IMR-90 (cell line): Measurements from ENCODE around the gene DMD. TPM values are rescaled to one million over a fixed set of nuclear protein-coding genes. Genes with fewer than 3 reads are reported as not detected.

Experiments
- ATAC-seq: fragments of 200-7000 bp; cut with Tn5 transposase; 2 replicates; pipeline ENCODE4 v1.9.1; 2020; ENCODE audit warnings: low read depth, mild to moderate bottlenecking, moderate library complexity
- BruUV-seq: library from RNA; stranded (reverse); fragments of 400-500 nt; replicated peaks from 2 replicates; lab custom pipeline; 2021; lab: Mats Ljungman, UMichigan
- CTCF ChIA-PET: fragments of 300-600 bp; formaldehyde crosslinking; extraction: SDS; loops from one replicate; lab custom pipeline; 2021; ENCODE audit warnings: antibody characterized with exemption; lab: Yijun Ruan, JAX
- POLR2A ChIA-PET: fragments of 300-600 bp; sonication (Branson Sonifier 250); formaldehyde crosslinking; loops from one replicate; lab custom pipeline; 2022; ENCODE audit warnings: antibody characterized with exemption; ENCODE audit not compliant: unreplicated experiment; lab: Charles Lee
- DNase-seq: peaks from one replicate; pipeline ENCODE4 v3.0.0; 2013
- H2AFZ ChIP-seq: replicated peaks from 2 replicates; pipeline ENCODE3; 2013; ENCODE audit warnings: low read length, mild to moderate bottlenecking; ENCODE audit not compliant: poor library complexity
- H2AK5ac ChIP-seq: 2 replicates; pipeline ENCODE4 v1.6.1; 2013; ENCODE audit warnings: low read depth, low read length, inconsistent platforms
- H2AK9ac ChIP-seq: replicated peaks from 2 replicates; pipeline ENCODE3; 2013; ENCODE audit warnings: mild to moderate bottlenecking, low read depth, low read length, moderate library complexity; ENCODE audit not compliant: poor library complexity
- H2BK120ac ChIP-seq: 2 replicates; pipeline ENCODE4 v1.6.1; 2013; ENCODE audit warnings: low read depth, low read length, inconsistent platforms
- H2BK15ac ChIP-seq: 3 replicates; pipeline ENCODE4 v1.6.1; 2013; ENCODE audit warnings: low read depth, low read length, inconsistent platforms
- H2BK20ac ChIP-seq: 2 replicates; pipeline ENCODE4 v1.6.1; 2013; ENCODE audit warnings: low read depth, mild to moderate bottlenecking, inconsistent platforms, low read length, moderate library complexity
- H2BK5ac ChIP-seq: 2 replicates; pipeline ENCODE4 v1.6.1; 2013; ENCODE audit warnings: mild to moderate bottlenecking, low read depth, low read length, inconsistent platforms; ENCODE audit not compliant: poor library complexity, severe bottlenecking
- H3K14ac ChIP-seq: replicated peaks from 2 replicates; pipeline ENCODE4 v1.6.1; 2013; ENCODE audit warnings: low read depth, low read length, inconsistent platforms
- H3K18ac ChIP-seq: 2 replicates; pipeline ENCODE4 v1.6.1; 2013; ENCODE audit warnings: low read depth, low read length, control low read depth
- H3K23ac ChIP-seq: 2 replicates; pipeline ENCODE4 v1.6.1; 2013; ENCODE audit warnings: low read depth, low read length, inconsistent platforms
- H3K27ac ChIP-seq: 2 replicates; pipeline ENCODE4 v1.5.1; 2013; ENCODE audit warnings: mild to moderate bottlenecking, control low read depth, low read length; ENCODE audit not compliant: insufficient read depth
- H3K27me3 ChIP-seq: 2 replicates; pipeline ENCODE4 v1.6.1; 2013; ENCODE audit warnings: low read length; ENCODE audit not compliant: control insufficient read depth, insufficient read depth
- H3K36me3 ChIP-seq: 2 replicates; pipeline ENCODE4 v1.6.1; 2013; ENCODE audit warnings: low read length, mixed read lengths; ENCODE audit not compliant: control insufficient read depth, insufficient read depth
- H3K4ac ChIP-seq: 2 replicates; pipeline ENCODE4 v1.6.1; 2013; ENCODE audit warnings: low read depth, low read length, inconsistent platforms
- H3K4me1 ChIP-seq: 2 replicates; pipeline ENCODE4 v1.6.1; 2013; ENCODE audit warnings: low read length, mixed read lengths; ENCODE audit not compliant: control insufficient read depth, insufficient read depth
- H3K4me2 ChIP-seq: 2 replicates; pipeline ENCODE4 v1.6.1; 2013; ENCODE audit warnings: low read depth, mild to moderate bottlenecking, control low read depth, low read length, moderate library complexity
- H3K4me3 ChIP-seq: 2 replicates; pipeline ENCODE4 v1.5.1; 2013; ENCODE audit warnings: low read depth, mild to moderate bottlenecking, control low read depth, low read length, moderate library complexity; ENCODE audit not compliant: insufficient read depth
- H3K56ac ChIP-seq: 2 replicates; pipeline ENCODE4 v1.6.1; 2013; ENCODE audit warnings: low read length, inconsistent platforms; ENCODE audit not compliant: insufficient read depth; ENCODE audit errors: extremely low read depth
- H3K79me1 ChIP-seq, 2 experiments: 2 replicates each; pipeline ENCODE4 v1.6.1; 2013; ENCODE audit warnings: low read length in 2 of 2, inconsistent platforms in 1 of 2, low read depth in 1 of 2
- H3K9ac ChIP-seq: 2 replicates; pipeline ENCODE4 v1.6.1; 2013; ENCODE audit warnings: low read depth, low read length, control low read depth
- H3K9me1 ChIP-seq: 2 replicates; pipeline ENCODE4 v1.6.1; 2013; ENCODE audit warnings: low read length, inconsistent platforms; ENCODE audit not compliant: insufficient read depth
- H3K9me3 ChIP-seq: 2 replicates; pipeline ENCODE4 v1.6.1; 2013; ENCODE audit warnings: low read length; ENCODE audit not compliant: control insufficient read depth, insufficient read depth
- H4K20me1 ChIP-seq: 2 replicates; pipeline ENCODE4 v1.6.1; 2013; ENCODE audit warnings: low read length, inconsistent platforms; ENCODE audit not compliant: insufficient read depth
- H4K5ac ChIP-seq: 2 replicates; pipeline ENCODE4 v1.6.1; 2013; ENCODE audit warnings: mild to moderate bottlenecking, low read depth, low read length, control low read depth
- H4K8ac ChIP-seq, 2 experiments: 2 replicates each; pipeline ENCODE4 v1.6.1; 2013; ENCODE audit warnings: low read depth in 2 of 2, low read length in 2 of 2, control low read depth in 1 of 2, inconsistent platforms in 1 of 2
- H4K91ac ChIP-seq: 2 replicates; pipeline ENCODE4 v1.6.1; 2013; ENCODE audit warnings: low read depth, low read length, inconsistent platforms; ENCODE audit not compliant: insufficient read depth
- BHLHE40 ChIP-seq: fragments of 150-350 bp; IDR thresholded peaks from 2 replicates; pipeline ENCODE4 v1.6.1; 2016; ENCODE audit warnings: mild to moderate bottlenecking, low read depth, low read length
- CEBPB ChIP-seq: IDR thresholded peaks from 2 replicates; pipeline ENCODE4 v1.6.1; 2012; ENCODE audit warnings: low read depth, low read length, improper control_type of control experiment
- CHD1 ChIP-seq: IDR thresholded peaks from 2 replicates; pipeline ENCODE4 v1.6.1; 2012; ENCODE audit warnings: low read depth, low read length, improper control_type of control experiment
- ELK1 ChIP-seq: fragments of 150-350 bp; IDR thresholded peaks from 2 replicates; pipeline ENCODE4 v1.6.1; 2016; ENCODE audit warnings: low read depth, mild to moderate bottlenecking, low read length, moderate library complexity, borderline replicate concordance
- FOS ChIP-seq: fragments of 150-350 bp; IDR thresholded peaks from 2 replicates; pipeline ENCODE4 v1.6.1; 2016; ENCODE audit warnings: low read depth, low read length
- MAFK ChIP-seq: IDR thresholded peaks from 2 replicates; pipeline ENCODE4 v1.6.1; 2012; ENCODE audit warnings: low read depth, low read length, improper control_type of control experiment
- MAZ ChIP-seq: IDR thresholded peaks from 2 replicates; pipeline ENCODE4 v1.6.1; 2012; ENCODE audit warnings: low read depth, mild to moderate bottlenecking, low read length, improper control_type of control experiment, moderate library complexity, borderline replicate concordance
- MXI1 ChIP-seq: IDR thresholded peaks from 2 replicates; pipeline ENCODE4 v1.6.1; 2012; ENCODE audit warnings: low read depth, mild to moderate bottlenecking, low read length, moderate library complexity, borderline replicate concordance
- NFE2L2 ChIP-seq: fragments of 150-350 bp; IDR thresholded peaks from 2 replicates; pipeline ENCODE4 v1.6.1; 2016; ENCODE audit warnings: low read depth, mild to moderate bottlenecking, low read length
- POLR2A ChIP-seq: IDR thresholded peaks from 2 replicates; pipeline ENCODE4 v1.6.1; 2012; ENCODE audit warnings: mild to moderate bottlenecking, low read depth, low read length
- RAD21 ChIP-seq: IDR thresholded peaks from 2 replicates; pipeline ENCODE4 v1.6.1; 2012; ENCODE audit warnings: low read length, improper control_type of control experiment
- RCOR1 ChIP-seq: IDR thresholded peaks from 2 replicates; pipeline ENCODE4 v1.6.1; 2012; ENCODE audit warnings: mild to moderate bottlenecking, low read length, improper control_type of control experiment; ENCODE audit not compliant: insufficient replicate concordance
- RFX5 ChIP-seq: IDR thresholded peaks from 2 replicates; pipeline ENCODE4 v1.8.0; 2012; ENCODE audit warnings: low read depth, mild to moderate bottlenecking, low read length, moderate library complexity
- SMC3 ChIP-seq: fragments of 150-350 bp; IDR thresholded peaks from 2 replicates; pipeline ENCODE4 v1.6.1; 2016; ENCODE audit warnings: low read depth, mild to moderate bottlenecking, antibody characterized with exemption, low read length, moderate library complexity
- USF2 ChIP-seq: fragments of 150-350 bp; IDR thresholded peaks from 2 replicates; pipeline ENCODE4 v1.6.1; 2017; ENCODE audit warnings: mild to moderate bottlenecking, antibody characterized with exemption, low read length, low read depth
- WGBS, 2 experiments: methylation state at CpG; one replicate each; pipeline versions ENCODE4 v1.1.5 to v1.1.7; 2013; ENCODE audit warnings: missing lambda C conversion rate in 2 of 2; ENCODE audit not compliant: insufficient read length in 1 of 2; ENCODE audit errors: extremely low coverage in 2 of 2; 5-methylcytosine and 5-hydroxymethylcytosine counted together
- dilution Hi-C: fragments of 300-500 bp; cut with HindIII; formaldehyde crosslinking; loops from one replicate; pipeline ENCODE4 v1.14.3; 2018; ENCODE audit warnings: low sequenced_read_pairs; ENCODE audit not compliant: unreplicated experiment
- in situ Hi-C: fragments of 300-500 bp; cut with MboI; formaldehyde crosslinking; loops from 3 replicates; pipeline ENCODE4 v1.14.3; 2019; ENCODE audit warnings: low sequenced_read_pairs, inconsistent platforms, mixed read lengths
- intact Hi-C: fragments of 100-400 bp; cut with micrococcal nuclease; formaldehyde crosslinking; loops from 2 replicates; pipeline ENCODE4 v1.10.0; 2022
- polyA plus RNA-seq, 3 experiments: library from polyadenylated mRNA; depleted of rRNA; stranded (reverse); fragments of >200 nt; gene quantifications; 2 replicates each; pipeline ENCODE4 v1.2.3, GENCODE V29; 2012; ENCODE audit warnings: low replicate concordance in 1 of 3
- total RNA-seq: library from RNA; depleted of rRNA; stranded (reverse); fragments of >200 nt; gene quantifications from 2 replicates; pipeline ENCODE4 v1.2.3, GENCODE V29; 2012
- TF ChIP-seq, protein P1 (sequence below): conservative IDR thresholded peaks from 2 replicates; pipeline ENCODE4 v1.5.1; 2012; ENCODE audit warnings: mild to moderate bottlenecking, low read depth, low read length, improper control_type of control experiment

DMD gene
- total and polyA plus RNA-seq, 2 of the 4 experiments (the other 2 are of a cell fraction) = 6.6 to 11.8 TPM

DNA sequence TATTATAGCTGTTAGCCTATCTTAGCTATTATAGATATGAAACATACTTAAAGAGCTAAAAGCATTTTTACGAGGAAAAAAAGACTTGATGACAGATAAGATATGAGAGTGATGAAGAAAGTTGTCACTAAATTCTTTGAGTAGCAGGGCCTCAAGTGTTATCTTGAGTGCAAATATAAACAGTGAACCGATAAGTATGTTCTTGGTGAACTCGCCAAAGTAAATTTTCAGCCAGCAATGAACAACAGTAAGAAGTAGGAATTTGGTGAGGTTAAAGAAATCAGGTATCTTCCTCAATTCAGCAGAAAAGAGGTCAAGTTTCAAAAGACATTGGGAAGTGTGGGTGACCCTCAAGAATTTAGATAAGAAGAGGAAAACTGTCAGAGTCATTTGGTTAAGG lies 1667.7 kb downstream of the DMD start:
- WGBS, 2 experiments = 29% methylated on average over 1 of the region's 3 CpGs; no CpG with 5 or more reads in 1 of the 2 experiments
- no peaks in the 10 kb centered on the region for H3K9me3 ChIP-seq
- H4K8ac ChIP-seq = no peak overlapping the region
- POLR2A ChIA-PET = no interaction called here
- no peak overlapping the region for H3K56ac ChIP-seq
- H3K9me1 ChIP-seq = no peaks in the 10 kb centered on the region
- no peak overlapping the region for H3K27ac ChIP-seq
- no peak overlapping the region for H3K4me2 ChIP-seq
- H3K36me3 ChIP-seq = no peaks in the 10 kb centered on the region
- CTCF ChIA-PET = no interaction called here
- H3K9ac ChIP-seq = no peak overlapping the region
- H2AK5ac ChIP-seq = no peak overlapping the region
- no peak overlapping the region for H3K4me3 ChIP-seq
- no peak overlapping the region for H3K14ac ChIP-seq
- in situ Hi-C loops (no loop called here), intact Hi-C loops (no loop called here), dilution Hi-C loops (no loop called here)
- no peak overlapping the region for H2AK9ac ChIP-seq
- no peaks in the 10 kb centered on the region; the same call in 1 of the 2 replicates for H3K4me1 ChIP-seq
- no peak overlapping the region for H2BK120ac ChIP-seq
- no peaks in the 10 kb centered on the region for H3K27me3 ChIP-seq
- no peak overlapping the region for H2AFZ ChIP-seq
- H2BK5ac ChIP-seq = no peak overlapping the region
- no TSS peak for BruUV-seq
- no peaks in the 10 kb centered on the region for H3K79me1 ChIP-seq
- no peak overlapping the region for H2BK15ac ChIP-seq
- no peak overlapping the region for H3K18ac ChIP-seq
- H2BK20ac ChIP-seq = no peak overlapping the region
- ATAC-seq (no peak), DNase-seq (no peak)
- no peak overlapping the region for H4K91ac ChIP-seq
- no peak overlapping the region for H3K23ac ChIP-seq
- H4K20me1 ChIP-seq = no peaks in the 10 kb centered on the region
- TF ChIP-seq SMC3 = no peak
- no peak for TF ChIP-seq BHLHE40
- no peak for TF ChIP-seq POLR2A
- TF ChIP-seq MAZ = no peak
- no peak for TF ChIP-seq CHD1
- TF ChIP-seq ELK1 = no peak
- no peak for TF ChIP-seq MAFK
- no peak for TF ChIP-seq NFE2L2
- TF ChIP-seq RCOR1 = no peak
- TF ChIP-seq RAD21 = no peak
- TF ChIP-seq USF2 = no peak
- no peak for TF ChIP-seq MXI1
- no peak for TF ChIP-seq RFX5
- no peak for TF ChIP-seq CEBPB
- TF ChIP-seq FOS = no peak
- TF ChIP-seq, protein P1, sequence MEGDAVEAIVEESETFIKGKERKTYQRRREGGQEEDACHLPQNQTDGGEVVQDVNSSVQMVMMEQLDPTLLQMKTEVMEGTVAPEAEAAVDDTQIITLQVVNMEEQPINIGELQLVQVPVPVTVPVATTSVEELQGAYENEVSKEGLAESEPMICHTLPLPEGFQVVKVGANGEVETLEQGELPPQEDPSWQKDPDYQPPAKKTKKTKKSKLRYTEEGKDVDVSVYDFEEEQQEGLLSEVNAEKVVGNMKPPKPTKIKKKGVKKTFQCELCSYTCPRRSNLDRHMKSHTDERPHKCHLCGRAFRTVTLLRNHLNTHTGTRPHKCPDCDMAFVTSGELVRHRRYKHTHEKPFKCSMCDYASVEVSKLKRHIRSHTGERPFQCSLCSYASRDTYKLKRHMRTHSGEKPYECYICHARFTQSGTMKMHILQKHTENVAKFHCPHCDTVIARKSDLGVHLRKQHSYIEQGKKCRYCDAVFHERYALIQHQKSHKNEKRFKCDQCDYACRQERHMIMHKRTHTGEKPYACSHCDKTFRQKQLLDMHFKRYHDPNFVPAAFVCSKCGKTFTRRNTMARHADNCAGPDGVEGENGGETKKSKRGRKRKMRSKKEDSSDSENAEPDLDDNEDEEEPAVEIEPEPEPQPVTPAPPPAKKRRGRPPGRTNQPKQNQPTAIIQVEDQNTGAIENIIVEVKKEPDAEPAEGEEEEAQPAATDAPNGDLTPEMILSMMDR = no peak
- H3K4ac ChIP-seq = no peak overlapping the region
- no peak overlapping the region for H4K5ac ChIP-seq
